ENCODE data around the gene SRR. TPM values are rescaled to one million over a fixed set of nuclear protein-coding genes. Genes with fewer than 3 reads are reported as not detected.

Gene SRR
- total RNA-seq, 4 donors from 2014 or later = 0.40 to 23.1 (median 12.1) TPM; not detected in 1

DNA sequence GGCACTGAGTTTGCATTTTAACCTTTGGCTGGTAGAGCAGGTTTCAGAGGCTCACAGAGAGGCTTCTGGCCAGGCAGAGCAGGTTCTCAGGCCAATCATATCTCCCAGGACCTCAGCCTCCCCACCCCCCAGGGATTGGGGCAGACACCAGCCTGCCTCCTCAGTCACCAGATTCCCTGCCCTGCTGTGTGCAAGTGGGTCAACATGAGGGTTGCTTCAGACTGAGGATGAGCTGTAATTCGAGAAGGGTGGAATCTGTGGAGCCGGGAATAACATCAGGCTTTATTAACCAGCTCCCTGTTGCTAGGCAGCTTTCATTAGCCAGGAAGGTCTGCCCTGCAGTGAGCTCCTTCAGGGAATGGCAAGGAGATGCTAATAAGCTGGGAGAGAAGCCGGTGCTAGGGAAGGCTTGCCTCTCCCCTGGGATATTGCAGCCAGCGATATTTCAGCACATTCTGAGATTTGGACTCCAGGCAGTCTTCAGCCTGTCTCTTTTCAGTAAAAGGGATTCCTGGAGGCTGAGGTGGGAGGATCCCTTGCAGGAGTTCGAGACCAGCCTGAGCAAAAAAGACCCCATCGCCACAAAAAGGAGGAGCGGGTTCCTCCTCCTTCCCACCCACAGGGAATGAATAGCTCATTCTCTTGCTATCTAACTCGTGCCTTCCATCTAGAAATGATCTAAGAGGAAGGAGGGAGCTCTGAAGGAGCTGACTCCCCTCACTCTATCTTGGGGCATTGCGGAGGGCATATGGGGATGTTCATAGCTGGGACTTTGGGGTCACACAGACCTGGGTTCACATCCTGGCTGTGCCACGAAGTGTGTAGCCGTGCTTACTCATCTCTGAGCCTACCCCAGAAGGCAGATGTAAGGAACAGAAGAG, 44.3 kb downstream of the SRR start:
- H3K4me3 ChIP-seq = no peak overlapping the region
- H3K4me1 ChIP-seq = peaks cover 0 to 7% (median 2%) of the 10 kb centered on the region in 4 donors
- no peaks in the 10 kb centered on the region for H3K9me3 ChIP-seq
- no peaks in the 10 kb centered on the region for H3K36me3 ChIP-seq
- in situ Hi-C loops (cut with MboI; ENCODE audit: low pct_ligation_motif_present in 1 of 4, low pct_unique_long_range_greater_than_20kb in 1 of 4, low sequenced_read_pairs in 3 of 4) = no loop called here
- peak; percentile 54 for DNase-seq
- no peaks in the 10 kb centered on the region for H3K27me3 ChIP-seq
- 46 to 56% methylated on average over 3 to 11 of the region's 11 CpGs for WGBS, 2 donors (ENCODE audit: low coverage in 1 of 2)
- no peak overlapping the region for H3K27ac ChIP-seq
- no peak for TF ChIP-seq POLR2AphosphoS5 (IDR thresholded peaks at IDR 0.05)
- TF ChIP-seq EP300 (IDR thresholded peaks at IDR 0.05; ENCODE audit: low read depth) = no peak
- TF ChIP-seq POLR2A (IDR thresholded peaks at IDR 0.05) = no peak
- TF ChIP-seq, protein P1, sequence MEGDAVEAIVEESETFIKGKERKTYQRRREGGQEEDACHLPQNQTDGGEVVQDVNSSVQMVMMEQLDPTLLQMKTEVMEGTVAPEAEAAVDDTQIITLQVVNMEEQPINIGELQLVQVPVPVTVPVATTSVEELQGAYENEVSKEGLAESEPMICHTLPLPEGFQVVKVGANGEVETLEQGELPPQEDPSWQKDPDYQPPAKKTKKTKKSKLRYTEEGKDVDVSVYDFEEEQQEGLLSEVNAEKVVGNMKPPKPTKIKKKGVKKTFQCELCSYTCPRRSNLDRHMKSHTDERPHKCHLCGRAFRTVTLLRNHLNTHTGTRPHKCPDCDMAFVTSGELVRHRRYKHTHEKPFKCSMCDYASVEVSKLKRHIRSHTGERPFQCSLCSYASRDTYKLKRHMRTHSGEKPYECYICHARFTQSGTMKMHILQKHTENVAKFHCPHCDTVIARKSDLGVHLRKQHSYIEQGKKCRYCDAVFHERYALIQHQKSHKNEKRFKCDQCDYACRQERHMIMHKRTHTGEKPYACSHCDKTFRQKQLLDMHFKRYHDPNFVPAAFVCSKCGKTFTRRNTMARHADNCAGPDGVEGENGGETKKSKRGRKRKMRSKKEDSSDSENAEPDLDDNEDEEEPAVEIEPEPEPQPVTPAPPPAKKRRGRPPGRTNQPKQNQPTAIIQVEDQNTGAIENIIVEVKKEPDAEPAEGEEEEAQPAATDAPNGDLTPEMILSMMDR (IDR thresholded peaks at IDR 0.05) = no peak
- intact Hi-C loops (cut with DNase I; ENCODE audit: low total_unique reads) = no loop called here

DNA sequence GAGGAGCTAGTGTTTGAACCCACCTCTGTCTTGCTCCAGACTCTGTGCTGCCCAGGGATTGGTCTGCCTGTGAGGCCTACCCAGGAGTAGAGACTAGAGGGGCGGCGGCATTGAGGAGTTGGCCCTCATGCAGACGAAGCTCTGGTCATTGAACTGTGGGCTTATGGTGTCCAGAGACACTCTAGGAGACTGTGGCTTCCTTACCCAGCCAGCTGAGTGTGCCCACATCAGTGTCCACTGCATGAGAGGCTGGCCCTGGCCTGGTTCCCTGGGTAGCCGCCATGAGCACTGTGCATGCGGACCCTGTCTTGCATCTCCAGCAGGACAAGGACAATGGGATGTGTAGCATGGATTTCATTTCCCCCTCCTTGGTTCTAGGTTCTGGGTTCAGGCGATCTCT, 47.5 kb downstream of the SRR start:
- Histone ChIP-seq H3K36me3 (no peaks in the 10 kb centered on the region), H3K27me3 (no peaks in the 10 kb centered on the region), H3K9me3 (no peaks in the 10 kb centered on the region), H3K4me3 (no peak overlapping the region), H3K27ac (no peak overlapping the region), H3K4me1 (peaks cover 0 to 7% (median 5%) of the 10 kb centered on the region in 4 donors)
- TF ChIP-seq EP300 (IDR thresholded peaks at IDR 0.05; ENCODE audit: low read depth) = no peak
- TF ChIP-seq POLR2AphosphoS5 (IDR thresholded peaks at IDR 0.05) = no peak
- TF ChIP-seq, protein P1 (IDR thresholded peaks at IDR 0.05) = no peak
- no peak for TF ChIP-seq POLR2A (IDR thresholded peaks at IDR 0.05)
- no peak for DNase-seq
- intact Hi-C loops (cut with DNase I; ENCODE audit: low total_unique reads) (no loop called here), in situ Hi-C loops (cut with MboI; ENCODE audit: low pct_ligation_motif_present in 1 of 4, low pct_unique_long_range_greater_than_20kb in 1 of 4, low sequenced_read_pairs in 3 of 4) (no loop called here)
- WGBS, 2 donors (ENCODE audit: low coverage in 1 of 2) = 91 to 100% methylated on average over 3 to 6 of the region's 6 CpGs

DNA sequence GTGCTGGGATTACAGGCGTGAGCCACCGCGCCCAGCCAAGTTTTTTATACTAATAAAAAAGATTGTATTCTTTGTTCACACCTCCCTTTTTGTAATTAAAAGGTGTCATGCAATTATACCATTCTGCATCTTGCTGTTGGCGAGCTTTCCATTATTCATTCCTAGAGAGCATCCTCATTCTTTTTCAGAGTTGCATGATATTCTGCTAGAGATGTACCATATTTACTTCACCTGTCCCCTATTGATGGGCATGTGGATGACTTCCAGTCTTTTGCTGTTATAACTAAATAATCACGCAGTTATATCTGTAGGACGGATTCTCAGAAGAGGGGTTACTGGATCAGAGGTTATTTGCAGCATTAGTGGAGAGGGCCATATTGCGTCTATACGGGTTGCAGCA, 50.6 kb downstream of the SRR start:
- WGBS, 2 donors (ENCODE audit: low coverage in 1 of 2) = 73 to 80% methylated on average over 3 to 8 of the region's 8 CpGs
- in situ Hi-C loops (cut with MboI; ENCODE audit: low pct_ligation_motif_present in 1 of 4, low pct_unique_long_range_greater_than_20kb in 1 of 4, low sequenced_read_pairs in 3 of 4) = no loop called here
- intact Hi-C loops (cut with DNase I; ENCODE audit: low total_unique reads) = no loop called here

DNA sequence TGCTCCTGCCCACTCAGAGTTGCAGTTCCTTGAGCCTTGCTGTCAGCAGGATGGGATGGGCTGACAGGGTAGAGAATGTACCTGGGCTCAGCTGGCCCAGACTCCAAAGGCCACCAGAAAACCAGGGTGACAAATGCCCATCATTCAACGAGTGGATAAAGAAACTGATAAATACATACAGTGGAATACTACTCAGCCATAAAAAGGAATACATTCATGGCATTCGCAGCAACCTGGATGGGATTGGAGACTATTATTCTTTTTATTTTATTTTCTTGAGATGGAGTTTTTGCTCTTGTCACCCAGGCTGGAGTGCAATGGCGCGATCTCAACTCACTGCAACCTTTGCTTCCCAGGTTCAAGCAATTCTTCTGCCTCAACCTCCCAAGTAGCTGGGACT, 53.5 kb downstream of the SRR start:
- intact Hi-C loops (cut with DNase I; ENCODE audit: low total_unique reads) (no loop called here), in situ Hi-C loops (cut with MboI; ENCODE audit: low pct_ligation_motif_present in 1 of 4, low pct_unique_long_range_greater_than_20kb in 1 of 4, low sequenced_read_pairs in 3 of 4) (no loop called here)
- WGBS, 2 donors (ENCODE audit: low coverage in 1 of 2) = 95 to 100% methylated on average over 3 to 4 of the region's 4 CpGs
- Histone ChIP-seq H3K27ac (no peak overlapping the region), H3K4me1 (peaks cover 0 to 9% (median 0%) of the 10 kb centered on the region in 4 donors), H3K9me3 (no peaks in the 10 kb centered on the region), H3K27me3 (no peaks in the 10 kb centered on the region), H3K4me3 (no peak overlapping the region), H3K36me3 (no peaks in the 10 kb centered on the region)
- no peak for TF ChIP-seq EP300 (IDR thresholded peaks at IDR 0.05; ENCODE audit: low read depth)
- no peak for TF ChIP-seq POLR2AphosphoS5 (IDR thresholded peaks at IDR 0.05)
- no peak for TF ChIP-seq POLR2A (IDR thresholded peaks at IDR 0.05)
- TF ChIP-seq, protein P1 (IDR thresholded peaks at IDR 0.05) = no peak
- no peak for DNase-seq

More for the DNA sequence above, 50.6 kb downstream of the SRR start:
- no peak for TF ChIP-seq EP300 (IDR thresholded peaks at IDR 0.05; ENCODE audit: low read depth)
- no peak for TF ChIP-seq POLR2A (IDR thresholded peaks at IDR 0.05)
- TF ChIP-seq POLR2AphosphoS5 (IDR thresholded peaks at IDR 0.05) = no peak
- TF ChIP-seq, protein P1 (IDR thresholded peaks at IDR 0.05) = no peak
- Histone ChIP-seq H3K27ac (no peak overlapping the region), H3K4me3 (no peak overlapping the region), H3K4me1 (peaks cover 0 to 6% (median 0%) of the 10 kb centered on the region in 4 donors), H3K36me3 (no peaks in the 10 kb centered on the region), H3K27me3 (no peaks in the 10 kb centered on the region), H3K9me3 (no peaks in the 10 kb centered on the region)
- no peak for DNase-seq
